CMK (cell line): ENCODE data around the gene VAV1.
"Not testable (repeated sequence)": the region's sequence is repeated elsewhere in the genome, so short reads cannot be mapped to it uniquely, and the experiment has no call there.

Experiments
- DNase-seq: peaks from one replicate; pipeline ENCODE4 v3.0.0-alpha.2; 2010; ENCODE audit warnings: low read depth

The VAV1 gene

GRCh38 chr19:6760606-6761005, 11.9 kb upstream of the VAV1 start:
- no peak for DNase-seq

GRCh38 chr19:6761053-6761676, 11.3 kb upstream of the VAV1 start:
- DNase-seq = no peak

- not testable (repeated sequence) for DNase-seq
Measured at GRCh38 chr19:6762253-6762797, 10.2 kb upstream of the VAV1 start.

GRCh38 chr19:6765738-6766356, 6.7 kb upstream of the VAV1 start:
- no peak for DNase-seq

DNA sequence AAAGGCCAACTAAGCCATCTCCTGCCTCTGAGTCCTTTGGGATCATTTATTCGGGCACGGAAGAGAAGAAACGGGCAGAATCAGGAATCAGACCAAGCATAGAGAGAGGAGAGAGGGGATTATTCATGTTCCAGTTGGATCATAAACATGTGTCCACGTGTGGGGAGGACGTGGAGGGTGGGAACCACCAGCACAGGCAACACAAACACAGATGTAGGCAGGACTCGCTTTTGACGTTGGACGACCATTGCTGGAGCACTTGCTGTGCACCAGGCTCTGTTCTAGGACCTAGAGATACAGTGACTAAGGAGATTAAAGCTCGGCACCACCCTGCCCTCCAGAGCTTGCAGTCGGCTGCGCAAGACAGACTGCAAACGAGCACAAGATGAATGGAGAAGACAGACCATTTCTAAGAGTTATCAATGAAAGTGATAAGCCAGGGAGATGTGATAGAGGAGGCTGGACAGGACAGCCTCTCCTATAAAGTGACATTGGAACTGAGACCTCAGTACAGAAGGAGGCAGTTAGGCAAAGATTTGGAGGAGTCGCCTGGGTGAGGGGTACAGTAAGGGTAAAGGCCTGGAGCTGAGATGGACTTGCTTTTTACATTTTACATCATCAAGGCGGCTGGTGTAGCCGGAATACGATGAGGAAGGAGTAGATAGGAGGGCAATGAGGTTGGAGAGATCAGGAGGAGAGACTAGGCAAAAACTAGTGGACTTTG, 6.0 kb upstream of the VAV1 start:
- DNase-seq = no peak

DNA sequence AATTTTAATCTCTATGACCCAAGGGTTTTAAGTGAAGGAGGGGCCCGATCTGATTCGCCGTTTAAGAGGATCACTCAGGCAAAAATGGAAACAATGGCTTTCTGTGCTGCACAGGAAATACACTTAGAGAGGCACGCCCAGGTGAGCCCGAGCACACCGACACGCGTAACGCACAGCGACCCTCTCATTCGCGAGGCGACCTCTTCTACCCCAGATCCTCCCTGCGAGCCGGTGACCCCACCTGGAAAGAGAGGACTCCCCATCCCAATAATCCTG, 5.5 kb upstream of the VAV1 start:
- DNase-seq = no peak

- peak; percentile 87 for DNase-seq
Measured at GRCh38 chr19:6767357-6768235, 4.9 kb upstream of the VAV1 start, which contains the start of gene SH2D3A. Gene SH2D3A (minus strand): TSS chr19:6767435. CDS start chr19:6763748, 3,687 bp downstream.

DNA sequence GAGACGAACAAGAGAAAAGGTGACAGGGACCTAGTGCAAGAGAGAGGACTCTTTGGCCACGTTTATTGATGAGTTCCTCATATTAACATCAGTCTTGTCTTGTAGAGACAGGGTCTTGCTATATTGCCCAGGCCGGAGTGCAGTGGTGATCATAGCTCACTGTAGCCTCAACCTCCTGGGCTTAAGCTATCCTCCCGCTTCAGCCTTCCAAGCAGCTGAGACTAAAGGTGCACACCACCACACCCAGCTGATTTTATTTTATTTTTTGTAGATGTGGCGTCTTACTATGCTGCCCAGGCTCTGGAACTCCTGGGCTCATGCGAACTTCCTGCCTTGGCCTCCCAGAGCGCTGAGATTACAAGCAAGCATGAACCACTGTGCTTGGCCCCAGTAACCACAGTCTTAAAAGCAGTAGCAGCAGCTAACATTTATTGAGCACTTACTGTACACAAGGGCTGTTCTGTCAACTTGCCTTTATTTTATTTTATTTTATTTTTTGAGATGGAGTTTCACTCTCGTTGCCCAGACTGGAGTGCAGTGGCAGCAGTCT, 4.2 kb upstream of the VAV1 start:
- DNase-seq = no peak

- no peak for DNase-seq
Measured at GRCh38 chr19:6769006-6769619, 3.4 kb upstream of the VAV1 start.

DNA sequence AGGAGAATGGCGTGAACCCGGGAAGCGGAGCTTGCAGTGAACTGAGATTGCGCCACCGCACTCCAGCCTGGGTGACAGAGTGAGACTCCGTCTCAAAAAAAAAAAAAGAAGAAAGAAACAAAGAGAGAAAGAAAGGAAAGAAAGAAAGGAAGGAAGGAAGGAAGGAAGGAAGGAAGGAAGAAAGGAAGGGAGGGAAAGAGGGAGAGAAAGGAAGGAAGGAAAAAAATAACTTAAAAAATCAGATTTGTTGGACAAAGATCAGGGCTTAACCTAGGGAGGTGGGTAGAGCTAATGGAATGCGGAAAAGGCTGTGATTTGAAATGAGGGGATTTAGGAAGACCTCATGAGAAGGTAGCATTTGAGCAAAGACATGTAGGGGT, 870 bp upstream of the VAV1 start:
- not testable (repeated sequence) for DNase-seq

GRCh38 chr19:6772866-6773322, 386 bp downstream of the VAV1 start:
- DNase-seq = no peak

DNA sequence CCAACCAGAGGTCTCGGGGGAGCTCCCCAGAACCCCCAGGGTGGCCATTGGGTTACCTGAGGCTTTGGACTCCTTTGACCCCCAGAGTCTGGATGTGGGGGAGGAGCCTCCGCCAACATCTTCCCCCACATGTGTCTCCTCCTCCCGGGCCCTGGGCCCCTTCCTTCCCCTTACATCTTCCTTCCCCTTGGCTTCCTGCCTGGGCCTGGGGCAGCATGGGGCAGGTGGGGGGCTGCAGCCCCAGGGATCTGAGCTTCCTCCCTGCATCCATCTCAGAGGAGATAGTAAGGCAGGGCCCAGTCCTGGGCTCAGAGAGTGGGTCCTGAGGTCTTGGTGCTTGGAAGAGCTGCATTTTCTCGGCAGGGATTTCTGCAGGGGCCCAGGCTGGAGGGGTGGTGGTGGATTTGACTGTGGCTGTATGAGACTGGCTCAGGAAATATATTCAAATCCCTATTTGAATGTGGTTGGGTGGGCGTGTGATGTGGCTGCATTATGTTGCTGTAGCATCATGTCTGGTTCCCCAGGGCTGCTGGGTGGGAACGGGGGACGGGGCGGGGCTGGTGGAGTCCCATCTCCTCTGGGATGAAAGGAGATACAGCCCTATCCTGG, 919 bp downstream of the VAV1 start:
- DNase-seq = peak; percentile 73

GRCh38 chr19:6774821-6775707, 2.6 kb downstream of the VAV1 start:
- DNase-seq = no peak

DNA sequence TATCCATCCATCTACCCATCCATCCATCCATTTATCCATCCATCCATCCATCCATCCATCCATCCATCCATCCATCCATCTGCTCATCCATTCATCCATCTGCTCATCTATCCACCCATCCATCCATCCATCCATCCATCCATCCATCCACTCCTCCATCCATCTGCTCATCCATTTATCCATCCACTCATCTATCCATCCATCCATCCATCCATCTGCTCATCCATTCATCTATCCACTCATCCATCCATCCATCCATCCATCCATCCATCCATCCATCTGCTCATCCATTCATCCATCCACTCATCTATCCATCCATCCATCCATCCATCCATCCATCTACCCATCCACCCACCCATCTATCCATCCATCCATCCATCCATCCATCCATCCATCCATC, 3.5 kb downstream of the VAV1 start:
- DNase-seq = not testable (repeated sequence)

DNA sequence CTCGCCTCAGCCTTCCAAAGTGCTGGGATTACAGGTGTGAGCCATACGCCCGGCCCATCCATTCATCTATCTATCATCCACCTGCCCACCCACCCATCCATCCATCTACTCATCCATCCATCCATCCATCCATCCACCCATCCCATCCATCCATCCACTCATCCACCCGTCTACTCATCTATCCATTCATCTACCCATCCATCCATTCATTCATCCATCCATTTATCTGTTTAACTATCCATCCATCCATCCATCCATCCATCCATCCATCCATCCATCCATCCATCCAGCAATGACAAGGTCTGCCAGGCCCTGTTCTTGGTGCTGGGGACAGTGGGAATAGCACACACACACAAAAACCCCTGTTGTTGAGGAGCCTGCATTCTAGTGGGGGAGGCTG, 4.5 kb downstream of the VAV1 start:
- no peak for DNase-seq

- DNase-seq = no peak
Measured at GRCh38 chr19:6777434-6777833, 4.9 kb downstream of the VAV1 start.

GRCh38 chr19:6778386-6778785, 5.9 kb downstream of the VAV1 start:
- no peak for DNase-seq

DNA sequence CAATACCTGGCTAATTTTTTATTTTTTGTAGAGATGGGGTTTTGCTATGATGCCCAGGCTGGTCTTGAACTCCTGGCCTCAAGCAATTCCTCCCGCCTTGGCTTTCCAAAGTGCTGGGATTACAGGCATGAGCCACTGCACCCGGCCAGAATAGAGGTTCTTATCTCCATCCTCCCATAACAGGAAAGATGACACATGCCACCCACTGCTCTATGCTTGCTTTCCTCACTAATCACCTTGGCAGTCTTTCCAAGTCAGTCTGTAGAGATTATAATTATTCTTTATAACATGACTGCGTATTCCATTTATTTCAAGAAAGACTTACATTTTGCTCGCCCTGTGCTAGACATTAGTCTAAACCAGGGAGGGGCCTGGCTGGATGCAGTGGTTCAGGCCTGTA, 6.7 kb downstream of the VAV1 start:
- no peak for DNase-seq

GRCh38 chr19:6787393-6787792, 14.9 kb downstream of the VAV1 start:
- DNase-seq = no peak

GRCh38 chr19:6788896-6789295, 16.4 kb downstream of the VAV1 start:
- DNase-seq = no peak
